ENCODE data around the gene GPR137. TPM values are rescaled to one million over a fixed set of nuclear protein-coding genes. Genes with fewer than 3 reads are reported as not detected.
A peak's percentile ranks its signal among the peaks of the same experiment; 100 is the strongest.

GPR137 gene
- total and polyA plus RNA-seq, 10 of the 15 experiments (the other 5 are each of a cell fraction or from before 2014, with no cell fraction given): 0.37 to 29.2 (median 13.8) TPM

- DNase-seq (ENCODE audit: low read depth, low spot score) (no peak), FAIRE-seq (peak; percentile 27), ATAC-seq (no peak)
- Histone ChIP-seq H3K27ac (ENCODE audit: control insufficient read depth, insufficient read depth) (no peak overlapping the region), H3K27me3 (replicated peaks in 1 of 2; ENCODE audit: control insufficient read depth in 2 of 2, insufficient read depth in 2 of 2, low read length in 1 of 2) (no peaks in the 10 kb centered on the region), H3K4me3 (no peak overlapping the region), H3K4me1 (ENCODE audit: control insufficient read depth, insufficient read depth, low read length) (peaks cover 10% of the 10 kb centered on the region), H3K9me3 (replicated peaks; ENCODE audit: control insufficient read depth, insufficient read depth, low read length) (no peaks in the 10 kb centered on the region), H4K20me1 (ENCODE audit: control insufficient read depth, insufficient read depth) (no peaks in the 10 kb centered on the region), H3K9ac (ENCODE audit: control insufficient read depth, insufficient read depth, low read length) (no peak overlapping the region), H3K36me3 (ENCODE audit: control insufficient read depth in 2 of 2, insufficient read depth in 2 of 2, low read length in 1 of 2) (peaks cover 0 to 2% of the 10 kb centered on the region in 2 experiments; a peak in 2 of 4 replicates), H3K79me2 (ENCODE audit: control insufficient read depth, insufficient read depth, low read length) (peaks cover 17% of the 10 kb centered on the region), H2AFZ (ENCODE audit: control insufficient read depth, low read depth, low read length) (no peak overlapping the region), H3K4me2 (ENCODE audit: control insufficient read depth, insufficient read depth) (no peak overlapping the region)
- CTCF ChIA-PET: interaction anchor here (0.7 to 4.8 kb wide), 8 partner anchors 9 to 92 kb away, joined by 4 to 64 read pairs (median 7); partner anchors contain the start of genes CATSPERZ, FERMT3, FKBP2 and NUDT22
- POLR2A ChIA-PET: interaction anchor here (0.6 to 1.8 kb wide), 9 partner anchors 9 to 53 kb away, joined by 3 to 9 read pairs (median 4); partner anchors contain the start of genes FKBP2, NUDT22 and TRPT1
- in situ Hi-C loops (cut with MboI): loop anchor here (25.0 kb wide), 1 partner anchor 1613 kb away; the partner anchor contains the start of genes CFL1, EFEMP2 and MUS81
- BruUV-seq (replicated peaks): no TSS peak
- intact Hi-C loops (cut with micrococcal nuclease; ENCODE audit: unreplicated experiment): loop anchor here (2.0 kb wide), 2 partner anchors 19 to 51 kb away; partner anchors contain the start of gene CATSPERZ
- RAD21 ChIA-PET (ENCODE audit: unreplicated experiment): interaction anchor here (0.7 to 3.1 kb wide), 4 partner anchors 9 to 55 kb away, joined by 3 to 30 read pairs (median 6); partner anchors contain the start of genes CATSPERZ, FERMT3 and FKBP2
- TF ChIP-seq SMARCA5 (IDR thresholded peaks at IDR 0.05) (peak; percentile 69; the same call in 1 of the 2 replicates), JUND (IDR thresholded peaks at IDR 0.05; ENCODE audit: low read depth, low read length) (no peak), TCF7 (IDR thresholded peaks at IDR 0.05; ENCODE audit: borderline replicate concordance) (no peak), NFXL1 (IDR thresholded peaks at IDR 0.05; ENCODE audit: borderline replicate concordance) (peak; percentile 87; the same call in 1 of the 2 replicates), ATF2 (IDR thresholded peaks at IDR 0.05; ENCODE audit: low read length) (no peak)
- SMC1A ChIA-PET (ENCODE audit: uncharacterized antibody, unreplicated experiment): interaction anchor here (0.7 to 1.2 kb wide), 3 partner anchors 20 to 51 kb away, joined by 3 to 5 read pairs (median 3); no protein-coding TSS in a partner anchor
- 51% methylated on average over 8 of the region's 8 CpGs for WGBS (ENCODE audit: insufficient coverage, insufficient replicate concordance, low lambda C conversion rate, missing lambda C conversion rate)
Observed at GRCh38 chr11:64249563-64250414, 35.9 kb upstream of the GPR137 start.
